HFFc6 (cell line): ENCODE measurements around the gene ATP2B3. TPM values are rescaled to one million over a fixed set of nuclear protein-coding genes. Genes with fewer than 3 reads are reported as not detected.

Source experiments
- DNase-seq: peaks from one replicate; pipeline ENCODE4 v3.0.0-alpha.2; 2018
- H3K27ac Mint-ChIP-seq: 2 replicates; pipeline ENCODE4 v1.8.0; 2020; ENCODE audit warnings: mild to moderate bottlenecking, mixed read lengths
- H3K27me3 Mint-ChIP-seq: 2 replicates; pipeline ENCODE4 v1.8.0; 2021; ENCODE audit warnings: mild to moderate bottlenecking, moderate library complexity, mixed read lengths; ENCODE audit not compliant: insufficient read depth
- H3K36me3 Mint-ChIP-seq: 2 replicates; pipeline ENCODE4 v1.8.0; 2021; ENCODE audit warnings: low read depth, mixed read lengths
- H3K4me1 Mint-ChIP-seq: 2 replicates; pipeline ENCODE4 v1.8.0; 2020; ENCODE audit warnings: low read depth, mixed read lengths
- H3K4me3 Mint-ChIP-seq: 2 replicates; pipeline ENCODE4 v1.8.0; 2020; ENCODE audit warnings: mild to moderate bottlenecking, moderate library complexity, mixed read lengths
- H3K9me3 Mint-ChIP-seq: 2 replicates; pipeline ENCODE4 v1.8.0; 2020; ENCODE audit warnings: mild to moderate bottlenecking, mixed read lengths
- total RNA-seq, 6 experiments: library from RNA; stranded (reverse); fragmentation: NEBNext Ultra II Directional; extraction: Animal tissue kit (Norgen Biotek cat#: 25700); gene quantifications; 2 replicates in 1 of 6; 3 replicates in 5 of 6; pipeline ENCODE4 v1.2.3, GENCODE V29; 2021
- TF ChIP-seq, protein P1 (sequence below): fragments of 200-600 bp; sonication (generic); IDR thresholded peaks from 2 replicates; pipeline ENCODE4 v1.5.0; 2021; ENCODE audit warnings: antibody characterized with exemption, mild to moderate bottlenecking

ATP2B3 gene
- total RNA-seq, 6 experiments from 2014 or later, result not detected

DNA sequence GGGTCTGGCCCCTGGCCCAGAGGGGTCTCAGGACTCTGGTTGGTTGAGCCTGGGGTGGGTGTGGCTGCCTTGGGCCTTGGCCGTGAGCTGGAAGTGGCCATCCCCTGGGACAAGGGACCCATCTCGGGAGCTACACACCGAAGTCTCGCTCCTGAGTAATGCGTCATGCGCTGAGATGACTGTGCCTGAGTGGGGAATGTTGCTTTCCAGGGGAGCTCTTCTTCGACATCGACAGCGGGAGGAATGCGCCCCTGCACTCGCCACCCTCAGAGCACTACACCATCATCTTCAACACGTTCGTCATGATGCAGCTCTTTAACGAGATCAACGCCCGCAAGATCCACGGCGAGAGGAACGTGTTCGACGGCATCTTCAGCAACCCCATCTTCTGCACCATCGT, 43.0 kb downstream of the ATP2B3 start:
- no peaks in the 10 kb centered on the region for H3K4me1 Mint-ChIP-seq
- H3K36me3 Mint-ChIP-seq, result no peaks in the 10 kb centered on the region
- no peaks in the 10 kb centered on the region for H3K9me3 Mint-ChIP-seq
- peaks cover 5% of the 10 kb centered on the region for H3K27me3 Mint-ChIP-seq
- TF ChIP-seq, protein P1, sequence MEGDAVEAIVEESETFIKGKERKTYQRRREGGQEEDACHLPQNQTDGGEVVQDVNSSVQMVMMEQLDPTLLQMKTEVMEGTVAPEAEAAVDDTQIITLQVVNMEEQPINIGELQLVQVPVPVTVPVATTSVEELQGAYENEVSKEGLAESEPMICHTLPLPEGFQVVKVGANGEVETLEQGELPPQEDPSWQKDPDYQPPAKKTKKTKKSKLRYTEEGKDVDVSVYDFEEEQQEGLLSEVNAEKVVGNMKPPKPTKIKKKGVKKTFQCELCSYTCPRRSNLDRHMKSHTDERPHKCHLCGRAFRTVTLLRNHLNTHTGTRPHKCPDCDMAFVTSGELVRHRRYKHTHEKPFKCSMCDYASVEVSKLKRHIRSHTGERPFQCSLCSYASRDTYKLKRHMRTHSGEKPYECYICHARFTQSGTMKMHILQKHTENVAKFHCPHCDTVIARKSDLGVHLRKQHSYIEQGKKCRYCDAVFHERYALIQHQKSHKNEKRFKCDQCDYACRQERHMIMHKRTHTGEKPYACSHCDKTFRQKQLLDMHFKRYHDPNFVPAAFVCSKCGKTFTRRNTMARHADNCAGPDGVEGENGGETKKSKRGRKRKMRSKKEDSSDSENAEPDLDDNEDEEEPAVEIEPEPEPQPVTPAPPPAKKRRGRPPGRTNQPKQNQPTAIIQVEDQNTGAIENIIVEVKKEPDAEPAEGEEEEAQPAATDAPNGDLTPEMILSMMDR, result no peak
- DNase-seq, result no peak
- no peak overlapping the region for H3K4me3 Mint-ChIP-seq
- H3K27ac Mint-ChIP-seq, result no peak overlapping the region

DNA sequence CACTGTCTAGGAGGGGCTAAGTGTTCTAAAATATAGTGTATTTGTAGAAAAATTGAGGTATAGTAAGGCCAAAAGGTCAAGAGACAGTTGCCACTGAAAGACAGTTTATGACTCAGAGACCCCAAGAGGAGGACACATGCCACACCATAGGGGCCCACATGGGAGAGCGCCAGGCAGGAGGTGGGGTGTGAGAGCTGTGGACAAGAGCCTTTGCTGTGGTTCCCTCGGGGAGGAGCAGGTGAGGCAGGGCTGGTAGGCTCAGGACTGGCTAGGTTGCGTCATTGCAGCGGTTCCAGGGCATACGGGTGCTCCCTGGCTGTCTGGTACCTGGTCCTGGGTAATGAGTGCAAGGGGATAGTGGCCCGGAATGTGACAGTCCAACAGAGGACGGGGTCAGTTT, 43.9 kb downstream of the ATP2B3 start:
- Mint-ChIP-seq H3K27ac (no peak overlapping the region), H3K36me3 (no peaks in the 10 kb centered on the region), H3K27me3 (peaks cover 3% of the 10 kb centered on the region), H3K4me3 (no peak overlapping the region), H3K9me3 (no peaks in the 10 kb centered on the region), H3K4me1 (no peaks in the 10 kb centered on the region)
- DNase-seq, result no peak
- TF ChIP-seq, protein P1, result no peak

DNA sequence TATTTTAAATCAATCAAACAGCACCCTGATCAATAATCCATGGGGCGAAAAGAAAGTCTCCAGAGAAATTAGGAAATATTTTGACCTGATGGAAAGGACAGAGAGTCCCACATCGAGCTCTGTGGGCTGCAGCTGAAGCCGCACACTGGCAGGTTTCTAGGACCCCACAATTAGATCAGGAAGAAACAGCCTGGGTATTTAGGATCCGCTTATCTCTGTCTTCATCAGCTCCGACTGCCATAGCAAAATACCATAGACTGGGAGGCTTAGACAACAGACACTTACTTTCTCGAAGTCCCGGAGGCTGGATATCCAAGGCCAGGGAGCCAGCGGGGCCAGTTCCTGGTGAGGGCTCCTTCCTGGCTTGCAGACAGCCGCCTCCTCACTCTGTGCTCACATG, 45.1 kb downstream of the ATP2B3 start:
- H3K36me3 Mint-ChIP-seq, result no peaks in the 10 kb centered on the region
- DNase-seq, result no peak
- TF ChIP-seq, protein P1, result no peak
- H3K9me3 Mint-ChIP-seq, result no peaks in the 10 kb centered on the region
- H3K4me3 Mint-ChIP-seq, result no peak overlapping the region
- no peaks in the 10 kb centered on the region for H3K4me1 Mint-ChIP-seq
- H3K27ac Mint-ChIP-seq, result no peak overlapping the region
- peaks cover 7% of the 10 kb centered on the region for H3K27me3 Mint-ChIP-seq

DNA sequence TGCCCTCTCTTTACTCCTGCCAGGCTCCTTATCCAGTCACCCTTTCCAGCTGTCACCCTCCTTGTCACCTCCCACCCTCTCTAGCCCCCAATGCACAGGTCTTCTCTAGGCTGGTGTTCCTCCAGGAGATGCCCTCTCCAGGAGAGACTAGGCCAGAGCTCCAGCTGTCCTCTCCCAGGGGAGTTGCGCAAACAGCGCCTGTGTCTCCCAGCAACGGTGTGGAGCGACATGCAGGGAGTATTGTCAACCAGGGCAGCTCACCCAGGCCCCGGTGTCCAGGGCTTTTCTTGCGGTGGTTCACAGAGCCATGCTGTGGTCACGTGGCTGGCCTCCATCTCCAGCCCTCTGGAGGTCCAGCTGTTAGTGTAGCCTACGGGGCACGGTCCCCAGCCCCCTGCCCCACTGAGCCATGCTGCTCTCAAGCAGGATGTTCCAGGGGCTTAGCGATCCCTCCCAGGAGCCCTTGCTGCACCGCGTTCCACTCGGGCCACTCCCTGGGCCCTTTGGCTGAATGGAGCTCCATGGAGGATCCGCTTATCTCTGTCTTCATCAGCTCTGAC, 46.7 kb downstream of the ATP2B3 start:
- peaks cover 7% of the 10 kb centered on the region for H3K27me3 Mint-ChIP-seq
- no peak overlapping the region for H3K27ac Mint-ChIP-seq
- TF ChIP-seq, protein P1, result no peak
- H3K4me1 Mint-ChIP-seq, result no peaks in the 10 kb centered on the region
- H3K9me3 Mint-ChIP-seq, result no peaks in the 10 kb centered on the region
- H3K36me3 Mint-ChIP-seq, result no peaks in the 10 kb centered on the region
- DNase-seq, result no peak
- no peak overlapping the region for H3K4me3 Mint-ChIP-seq

DNA sequence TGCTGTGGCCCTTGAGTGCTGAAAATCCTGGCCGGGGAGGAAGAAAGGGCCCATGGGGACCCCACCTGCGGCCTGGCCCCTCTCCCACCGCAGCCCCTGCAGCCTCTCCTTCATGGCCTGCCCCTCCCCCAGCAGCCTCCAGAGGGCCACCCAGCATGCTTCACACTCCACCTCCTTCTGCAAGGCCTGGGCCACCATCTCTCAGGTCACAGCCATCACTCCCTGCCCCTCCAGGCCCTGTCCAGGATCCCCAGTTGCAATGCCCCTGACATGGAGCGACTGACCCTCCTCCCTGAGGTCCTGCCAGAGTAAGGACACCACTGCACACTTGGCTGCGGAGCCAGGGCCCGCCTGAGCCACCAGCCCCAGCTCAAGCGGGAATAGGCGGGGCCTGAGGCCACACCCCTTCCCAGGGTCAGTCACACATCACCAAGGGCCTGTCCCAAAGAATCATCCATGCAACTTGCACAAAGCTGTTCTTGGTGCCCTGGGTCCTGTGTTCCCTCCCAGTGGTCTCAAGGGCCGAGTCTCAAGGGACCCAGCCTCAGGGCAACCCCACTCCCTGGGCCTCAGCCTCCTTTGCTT, 48.6 kb downstream of the ATP2B3 start:
- Mint-ChIP-seq H3K4me3 (no peak overlapping the region), H3K9me3 (no peaks in the 10 kb centered on the region), H3K27ac (no peak overlapping the region), H3K27me3 (peaks cover 10% of the 10 kb centered on the region), H3K36me3 (no peaks in the 10 kb centered on the region), H3K4me1 (no peaks in the 10 kb centered on the region)
- DNase-seq, result no peak
- TF ChIP-seq, protein P1, result no peak
